Natural killer cell treated with Interleukin-12 subunit alpha and Interleukin-12 subunit beta and Interleukin-15 and Interleukin-18, amount 100 ng/mL, for 72 hours (primary cell): ENCODE data around the gene PRKX. TPM values are rescaled to one million over a fixed set of nuclear protein-coding genes. Genes with fewer than 3 reads are reported as not detected.
"Not testable (repeated sequence)": the region's sequence is repeated elsewhere in the genome, so short reads cannot be mapped to it uniquely, and the experiment has no call there.

Source experiments
- ATAC-seq, 2 donors: fragments of 150-1000 bp; cut with Tn5 transposase in 1 of 2; sonication (Bioruptor Pico), chemical (Tn5 transposase) in 1 of 2; 2 replicates each; pipeline ENCODE4 v1.10.0; 2021
- DNase-seq: peaks from one replicate; pipeline ENCODE4 v3.0.0; 2022; ENCODE audit warnings: low spot score
- H3K27ac Mint-ChIP-seq, 2 donors: 1 replicate in 1 of 2; 2 replicates in 1 of 2; pipeline ENCODE4 v1.8.0; 2022; ENCODE audit warnings: mixed read lengths in 2 of 2, mild to moderate bottlenecking in 1 of 2, moderate library complexity in 1 of 2
- H3K27me3 Mint-ChIP-seq, 2 donors: 1 replicate in 1 of 2; 2 replicates in 1 of 2; pipeline ENCODE4 v1.8.0; 2022; ENCODE audit warnings: mixed read lengths in 2 of 2
- H3K36me3 Mint-ChIP-seq: one replicate; pipeline ENCODE4 v1.8.0; 2022; ENCODE audit warnings: mixed read lengths
- H3K4me1 Mint-ChIP-seq, 2 donors: 1 replicate in 1 of 2; 2 replicates in 1 of 2; pipeline ENCODE4 v1.8.0; 2022; ENCODE audit warnings: low read depth in 2 of 2, mixed read lengths in 2 of 2, mild to moderate bottlenecking in 1 of 2
- H3K4me3 Mint-ChIP-seq: one replicate; pipeline ENCODE4 v1.8.0; 2022; ENCODE audit warnings: mixed read lengths
- H3K9me3 Mint-ChIP-seq: 2 replicates; pipeline ENCODE4 v1.8.0; 2022; ENCODE audit warnings: mixed read lengths
- total RNA-seq, 2 donors: library from RNA; stranded (reverse); gene quantifications; one replicate each; pipeline ENCODE4 v1.2.3, GENCODE V29; 2022

PRKX gene
- total RNA-seq, 2 donors from 2014 or later, result 109 to 177 TPM

DNA sequence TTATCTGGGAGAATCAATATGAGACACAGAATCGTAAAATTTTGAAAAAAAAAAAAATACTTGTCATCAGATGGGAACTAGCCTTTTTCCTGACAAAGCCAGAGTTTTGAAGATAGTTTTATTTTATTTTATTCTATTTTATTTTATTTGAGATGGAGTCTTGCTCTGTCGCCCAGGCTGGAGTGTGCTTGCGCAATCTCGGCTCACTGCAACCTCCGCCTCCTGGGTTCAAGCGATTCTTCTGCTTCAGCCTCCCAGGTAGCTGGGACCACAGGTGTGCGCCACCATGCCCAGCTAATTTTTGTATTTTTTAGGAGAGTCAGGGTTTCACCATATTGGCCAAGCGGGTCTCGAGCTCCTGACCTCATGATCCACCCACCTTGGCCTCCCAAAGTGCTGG is 10.0 kb upstream of the PRKX start:
- H3K27me3 Mint-ChIP-seq, H3K4me3 Mint-ChIP-seq, H3K27ac Mint-ChIP-seq, ATAC-seq, H3K9me3 Mint-ChIP-seq, DNase-seq, H3K36me3 Mint-ChIP-seq, H3K4me1 Mint-ChIP-seq: not testable (repeated sequence)

DNA sequence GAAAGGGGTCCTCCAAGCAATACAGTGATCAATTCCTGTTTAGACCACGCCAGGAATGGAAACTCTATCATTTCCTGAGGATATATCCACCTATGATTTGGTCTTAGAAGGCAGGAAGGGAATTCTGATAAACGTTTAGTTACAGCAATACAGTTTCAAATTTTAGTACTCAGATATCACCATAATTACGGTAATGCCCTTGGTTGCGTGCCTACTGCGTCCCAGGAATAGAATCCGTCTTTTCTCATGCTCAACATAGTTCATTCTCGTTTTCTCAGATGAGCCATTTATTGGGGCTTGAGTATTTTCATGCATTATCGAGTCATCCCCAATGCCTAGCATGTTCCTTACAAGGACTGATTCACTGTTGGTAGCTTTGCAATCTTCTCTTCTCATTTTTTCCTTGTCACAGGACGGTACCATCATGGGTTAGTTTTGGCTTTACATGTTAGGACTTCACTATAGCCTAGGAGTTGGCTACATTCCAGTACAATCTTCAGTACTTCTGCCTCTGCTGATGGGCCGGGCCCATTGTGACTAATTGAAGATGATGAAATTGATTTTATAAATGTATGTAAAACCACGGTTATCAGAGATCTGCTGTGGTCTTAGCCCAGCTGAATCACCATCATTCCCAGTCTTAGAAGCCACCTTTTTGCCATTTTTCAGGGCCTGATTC is 4.4 kb upstream of the PRKX start:
- Mint-ChIP-seq H3K27me3 (no peaks in the 10 kb centered on the region), H3K9me3 (no peaks in the 10 kb centered on the region), H3K36me3 (no peaks in the 10 kb centered on the region), H3K4me3 (no peak overlapping the region), H3K27ac (no peak overlapping the region), H3K4me1 (peaks cover 0 to 3% of the 10 kb centered on the region in 2 donors)
- no peak for ATAC-seq
- DNase-seq, result no peak

DNA sequence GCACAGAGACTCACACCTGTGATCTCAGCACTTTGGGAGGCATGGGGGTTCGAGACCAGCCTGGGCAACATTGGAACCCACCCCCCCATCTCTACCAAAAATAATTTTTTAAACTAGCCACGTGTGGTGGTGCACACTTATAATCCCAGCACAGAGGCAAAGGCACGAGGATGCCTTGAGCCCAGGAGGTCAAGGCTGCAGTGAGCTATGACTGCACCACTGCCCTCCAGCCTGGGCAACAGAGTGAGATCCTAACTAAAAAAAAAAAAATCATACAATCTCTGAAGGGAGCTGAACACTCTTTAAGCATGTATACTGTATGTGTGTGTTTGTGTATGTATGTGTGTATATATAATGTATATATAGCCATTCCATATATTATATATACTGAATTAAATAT is 2.5 kb upstream of the PRKX start:
- DNase-seq (no peak), ATAC-seq (no peak)
- H3K4me3 Mint-ChIP-seq, result no peak overlapping the region

DNA sequence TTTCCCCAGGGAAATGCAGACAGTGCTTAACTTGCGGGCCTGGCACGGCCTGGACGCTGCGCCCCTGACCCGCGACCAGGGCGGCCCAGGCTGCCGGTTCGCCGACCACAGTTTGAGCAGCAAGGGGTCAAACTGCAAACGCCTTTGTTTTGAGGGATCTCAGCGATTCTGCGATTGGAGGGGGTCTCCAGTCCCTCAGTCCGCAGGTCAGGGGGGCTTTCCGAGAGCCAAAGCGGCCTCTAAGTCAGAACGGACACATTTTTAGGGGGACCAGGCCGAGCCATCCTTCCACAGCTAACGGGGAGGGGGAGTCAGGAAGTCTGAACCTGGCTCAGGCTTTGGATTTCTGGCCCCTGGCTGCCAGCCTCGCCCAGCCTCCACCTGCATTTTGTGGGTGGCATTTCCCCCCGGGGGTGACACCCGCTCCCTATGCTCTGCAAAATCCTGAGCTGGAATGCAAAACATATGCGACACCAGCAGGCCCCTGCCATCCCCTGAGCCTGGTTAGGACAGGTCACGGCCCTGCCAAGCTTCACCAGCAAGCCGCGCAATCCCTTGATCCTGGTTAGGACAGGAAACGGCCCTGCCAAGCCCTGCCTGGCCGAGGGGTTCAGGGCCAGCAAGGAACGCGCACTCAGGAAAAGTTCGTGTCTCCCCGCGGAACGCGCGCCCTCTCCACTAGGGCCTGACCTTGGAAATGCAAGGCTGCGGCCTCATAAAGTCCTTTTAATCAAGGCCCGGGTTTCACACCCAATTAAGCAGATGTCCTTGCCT is 1.4 kb upstream of the PRKX start:
- H3K27ac Mint-ChIP-seq, H3K4me3 Mint-ChIP-seq, H3K36me3 Mint-ChIP-seq, H3K9me3 Mint-ChIP-seq, H3K27me3 Mint-ChIP-seq, DNase-seq, ATAC-seq: not testable (repeated sequence)
- H3K4me1 Mint-ChIP-seq, result peaks cover 0 to 16% of the 10 kb centered on the region in 2 donors

More for the DNA sequence above, 2.5 kb upstream of the PRKX start:
- no peak overlapping the region for H3K27ac Mint-ChIP-seq
- H3K27me3 Mint-ChIP-seq, result no peaks in the 10 kb centered on the region
- H3K9me3 Mint-ChIP-seq, result no peaks in the 10 kb centered on the region
- H3K4me1 Mint-ChIP-seq, result peaks cover 0 to 9% of the 10 kb centered on the region in 2 donors
- H3K36me3 Mint-ChIP-seq, result peaks cover 10% of the 10 kb centered on the region

DNA sequence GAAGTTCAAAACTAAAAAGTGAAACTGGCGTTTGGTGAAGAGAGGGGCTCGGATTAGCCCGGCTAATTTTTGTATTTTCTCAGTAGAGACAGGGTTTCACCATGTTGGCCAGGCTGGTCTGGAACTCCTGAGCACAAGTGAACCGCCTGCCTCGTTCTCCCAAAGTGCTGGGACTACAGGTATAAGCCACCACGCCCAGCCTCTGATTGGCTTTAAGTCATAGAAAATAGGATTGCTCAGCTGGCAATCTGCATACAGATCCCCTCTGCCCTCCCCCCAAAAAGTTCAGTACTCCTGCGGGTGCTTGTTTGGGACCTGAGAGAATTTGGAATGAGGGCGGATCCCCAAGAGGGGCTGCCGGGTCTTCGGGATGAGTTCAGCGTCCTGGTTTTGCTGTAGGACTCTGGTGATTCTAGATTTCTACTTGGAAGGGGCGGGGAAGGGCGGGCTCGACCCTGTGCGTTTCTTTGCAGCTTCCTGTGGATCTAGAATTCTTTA is 537 bp upstream of the PRKX start:
- no peaks in the 10 kb centered on the region for H3K9me3 Mint-ChIP-seq
- peak overlapping the region; percentile 63 for H3K4me3 Mint-ChIP-seq
- peaks cover 10% of the 10 kb centered on the region for H3K36me3 Mint-ChIP-seq
- no peaks in the 10 kb centered on the region for H3K27me3 Mint-ChIP-seq
- peaks cover 0 to 18% of the 10 kb centered on the region in 2 donors for H3K4me1 Mint-ChIP-seq
- no peak for ATAC-seq
- no peak for DNase-seq
- H3K27ac Mint-ChIP-seq, result peak overlapping the region in 1 of 2 donors; percentile 60

DNA sequence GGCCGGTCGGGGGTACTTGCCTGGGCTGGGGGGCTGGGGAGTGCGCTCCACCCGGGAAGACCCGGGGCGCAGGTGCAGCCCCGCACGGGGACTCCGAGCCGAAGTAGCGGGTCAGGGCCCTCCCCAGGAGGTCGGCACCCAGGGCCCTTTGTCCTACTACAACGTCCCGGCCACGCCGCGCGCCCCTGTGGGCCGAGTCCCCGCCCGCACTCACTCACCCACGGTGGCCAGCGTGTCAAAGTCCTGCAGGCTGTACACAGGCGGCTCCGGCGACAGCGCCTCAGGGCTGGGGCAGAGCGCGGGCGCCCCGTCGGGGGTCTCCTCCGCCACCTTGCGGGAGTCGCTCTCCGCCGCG is 602 bp downstream of the PRKX start:
- peaks cover 10% of the 10 kb centered on the region for H3K36me3 Mint-ChIP-seq
- H3K4me3 Mint-ChIP-seq, result peak overlapping the region; percentile 63
- H3K9me3 Mint-ChIP-seq, result no peaks in the 10 kb centered on the region
- DNase-seq, result no peak
- peaks cover 8 to 27% of the 10 kb centered on the region in 2 donors for H3K4me1 Mint-ChIP-seq
- ATAC-seq, result peak; percentile 25 to 38
- no peak overlapping the region for H3K27ac Mint-ChIP-seq
- no peaks in the 10 kb centered on the region for H3K27me3 Mint-ChIP-seq

DNA sequence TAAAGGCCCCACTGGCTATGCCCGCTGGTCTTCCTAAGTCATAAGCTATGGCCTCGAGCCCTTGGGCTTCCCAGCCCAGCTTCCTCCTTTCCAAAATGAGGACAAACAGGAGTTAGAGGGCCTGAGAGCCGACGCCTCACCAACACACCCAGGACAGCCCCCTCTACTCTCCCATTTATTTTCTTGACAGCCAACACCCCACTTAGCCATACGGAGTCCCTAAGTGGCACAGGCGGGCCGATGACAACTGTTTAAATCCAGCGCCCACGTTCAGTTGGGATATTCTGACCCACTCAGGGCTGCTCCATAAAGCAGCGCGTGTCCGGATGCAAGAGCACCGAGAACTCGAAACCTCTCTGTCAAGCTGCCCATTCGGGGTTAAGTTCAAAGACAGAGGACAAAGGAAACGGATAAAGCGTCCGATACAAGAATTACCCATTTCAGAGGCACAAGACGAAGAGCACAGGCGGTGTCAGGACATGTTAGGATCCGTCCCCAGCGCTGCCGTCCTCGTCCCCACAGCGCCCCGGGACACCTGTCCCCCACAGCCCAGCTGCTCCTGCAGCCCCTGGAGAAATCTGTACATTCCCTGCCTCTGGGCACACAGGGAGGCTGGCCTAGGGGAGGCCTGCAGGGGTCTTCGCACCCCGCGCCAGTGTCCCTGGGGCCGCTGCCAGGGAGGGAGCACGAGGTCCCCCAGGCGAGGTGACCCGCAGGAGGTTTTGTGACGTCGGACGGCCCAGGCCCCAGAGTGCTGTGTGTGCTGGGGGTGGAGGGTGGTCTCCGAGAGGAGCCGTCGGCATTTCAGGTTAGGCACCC is 1.2 kb downstream of the PRKX start:
- Mint-ChIP-seq H3K4me1 (peaks cover 11 to 32% of the 10 kb centered on the region in 2 donors), H3K9me3 (no peaks in the 10 kb centered on the region), H3K27ac (peak overlapping the region; percentile 94 to 98), H3K4me3 (peak overlapping the region; percentile 99), H3K36me3 (peaks cover 10% of the 10 kb centered on the region), H3K27me3 (no peaks in the 10 kb centered on the region)
- ATAC-seq, result peak in 1 of 2 donors; percentile 1
- no peak for DNase-seq

DNA sequence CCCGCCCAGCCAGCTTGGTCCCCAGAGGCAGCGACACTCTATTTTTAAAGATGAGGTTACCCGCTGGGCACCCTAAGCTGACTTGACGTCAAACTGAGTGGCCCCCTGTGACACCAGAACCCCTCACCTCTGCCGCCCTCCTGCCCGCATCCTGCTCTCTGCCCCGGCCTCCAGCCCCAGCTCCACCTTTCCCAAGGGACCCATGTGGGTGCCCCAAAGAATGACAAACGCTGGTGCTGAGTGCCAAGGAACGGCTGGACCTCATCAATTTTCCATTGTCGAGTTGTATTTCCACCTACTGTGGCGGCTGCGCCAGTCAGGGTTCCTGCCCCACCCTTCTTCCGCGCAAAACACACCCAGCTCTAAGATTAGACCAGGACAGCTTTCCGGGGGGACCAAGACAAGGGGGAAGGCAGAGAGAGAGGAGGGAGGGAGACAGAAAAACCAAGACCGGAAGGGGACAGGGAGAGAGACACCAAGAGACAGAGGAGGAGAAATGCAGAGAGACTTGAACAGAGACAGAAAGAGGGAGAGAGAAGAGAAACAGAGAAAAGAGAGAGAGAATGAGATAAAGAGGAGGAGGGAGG is 2.0 kb downstream of the PRKX start:
- H3K36me3 Mint-ChIP-seq, result peaks cover 10% of the 10 kb centered on the region
- H3K9me3 Mint-ChIP-seq, result no peaks in the 10 kb centered on the region
- H3K4me3 Mint-ChIP-seq, result peak overlapping the region; percentile 99
- no peak for DNase-seq
- H3K4me1 Mint-ChIP-seq, result peaks cover 11 to 41% of the 10 kb centered on the region in 2 donors
- peak overlapping the region; percentile 94 to 98 for H3K27ac Mint-ChIP-seq
- H3K27me3 Mint-ChIP-seq, result no peaks in the 10 kb centered on the region
- ATAC-seq, result no peak

DNA sequence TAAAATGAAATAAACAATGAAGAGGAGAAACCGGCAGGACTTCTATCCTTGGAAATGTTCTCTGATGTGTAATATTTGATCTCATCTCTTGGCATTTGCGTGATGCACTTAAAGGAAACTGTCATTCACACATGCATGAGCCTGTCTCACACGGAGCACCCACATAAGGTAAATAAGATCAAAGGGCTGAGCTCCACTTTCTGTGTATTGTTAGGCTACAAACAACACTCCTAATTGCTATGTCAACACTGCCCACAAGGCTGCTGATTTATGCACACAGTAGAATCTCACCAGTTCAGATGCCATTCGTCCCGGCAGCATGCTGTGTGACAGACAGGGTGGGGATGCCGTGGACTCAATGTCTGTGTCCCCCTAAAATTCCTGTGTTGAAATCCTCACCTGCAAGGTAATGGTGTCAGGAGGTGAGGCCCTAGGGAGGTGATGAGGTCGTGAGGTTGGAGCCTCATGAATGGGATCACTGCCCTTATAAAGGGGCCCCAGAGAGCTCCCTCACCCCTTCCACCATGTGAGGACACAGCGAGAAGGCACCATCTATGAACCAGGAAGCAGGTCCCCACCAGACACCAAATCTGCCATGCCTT is 5.7 kb downstream of the PRKX start:
- peak overlapping the region; percentile 83 for H3K4me3 Mint-ChIP-seq
- peaks cover 14% of the 10 kb centered on the region for H3K36me3 Mint-ChIP-seq
- H3K27ac Mint-ChIP-seq, result peak overlapping the region; percentile 79 to 98
- H3K9me3 Mint-ChIP-seq, DNase-seq, H3K27me3 Mint-ChIP-seq: not testable (repeated sequence)
- peak; percentile 63 to 75 for ATAC-seq
- peaks cover 22 to 64% of the 10 kb centered on the region in 2 donors for H3K4me1 Mint-ChIP-seq

DNA sequence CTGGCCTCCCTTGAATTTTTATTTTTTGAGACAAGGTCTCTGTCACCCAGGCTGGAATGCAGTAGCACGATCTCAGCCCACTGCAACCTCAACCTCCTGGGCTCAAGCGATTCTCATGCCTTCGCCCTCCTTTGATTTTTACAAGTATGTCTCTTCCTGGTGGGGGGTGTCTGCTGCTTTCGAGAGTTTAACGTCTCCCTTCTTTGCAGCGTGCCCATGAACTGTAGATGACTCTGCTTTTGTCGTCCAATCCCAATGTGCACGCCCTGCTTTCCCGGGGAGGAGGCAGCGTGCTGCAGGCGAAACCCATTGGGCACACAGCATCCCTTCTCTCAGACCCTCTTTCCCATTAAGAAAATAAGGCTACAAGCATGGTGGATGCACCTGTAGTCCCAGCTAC is 7.0 kb downstream of the PRKX start:
- Mint-ChIP-seq H3K27me3 (no peaks in the 10 kb centered on the region), H3K36me3 (peaks cover 5% of the 10 kb centered on the region), H3K27ac (peak overlapping the region; percentile 68 to 98), H3K9me3 (peaks cover 3% of the 10 kb centered on the region), H3K4me1 (peaks cover 30 to 65% of the 10 kb centered on the region in 2 donors), H3K4me3 (peak overlapping the region; percentile 67)
- ATAC-seq (no peak), DNase-seq (no peak)

DNA sequence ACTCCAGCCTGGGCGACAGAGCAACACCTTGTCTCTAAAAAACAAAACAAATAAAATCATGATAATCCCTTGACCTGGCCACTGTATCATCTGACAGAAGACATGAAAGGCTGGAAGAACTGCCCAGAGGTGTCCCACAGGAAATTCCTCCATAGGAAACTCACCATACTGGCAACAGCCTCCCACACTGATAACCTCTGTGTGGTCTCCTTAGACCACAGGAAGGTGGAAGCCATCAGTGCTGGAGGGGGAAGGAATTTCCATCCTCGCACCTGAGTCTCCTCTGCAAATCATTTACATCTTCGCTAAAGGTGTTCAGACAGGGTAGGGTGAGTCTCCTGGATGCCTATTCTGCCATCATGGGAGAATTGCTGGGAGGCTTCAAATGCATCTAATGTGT is 10.2 kb downstream of the PRKX start:
- ATAC-seq, H3K36me3 Mint-ChIP-seq, DNase-seq, H3K9me3 Mint-ChIP-seq, H3K27me3 Mint-ChIP-seq: not testable (repeated sequence)
- peak overlapping the region; percentile 51 to 98 for H3K27ac Mint-ChIP-seq
- peaks cover 42 to 72% of the 10 kb centered on the region in 2 donors for H3K4me1 Mint-ChIP-seq
- peak overlapping the region; percentile 15 for H3K4me3 Mint-ChIP-seq

DNA sequence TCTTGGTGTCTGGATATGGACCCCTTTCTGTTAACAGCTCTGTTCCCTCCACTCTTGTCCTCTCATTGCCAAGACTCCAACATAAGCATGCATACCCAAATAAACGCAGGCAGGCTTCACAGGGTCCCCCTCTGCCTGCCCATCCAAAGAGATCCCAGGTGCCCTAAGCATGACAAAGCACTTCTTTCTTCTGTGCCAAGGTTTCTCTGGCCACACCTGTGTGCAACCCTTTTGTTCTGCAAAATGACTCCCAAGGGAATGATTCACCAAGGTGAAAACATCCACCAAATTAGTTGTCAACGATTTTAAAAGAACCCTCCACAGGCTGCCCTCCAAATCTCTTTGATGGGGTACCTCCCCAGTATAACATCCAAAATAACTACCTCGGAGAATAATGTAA is 11.4 kb downstream of the PRKX start:
- not testable (repeated sequence) for H3K9me3 Mint-ChIP-seq, H3K27me3 Mint-ChIP-seq, ATAC-seq, DNase-seq, H3K36me3 Mint-ChIP-seq
- Mint-ChIP-seq H3K27ac (peak overlapping the region; percentile 87 to 98), H3K4me3 (peak overlapping the region; percentile 21), H3K4me1 (peaks cover 41 to 72% of the 10 kb centered on the region in 2 donors)

DNA sequence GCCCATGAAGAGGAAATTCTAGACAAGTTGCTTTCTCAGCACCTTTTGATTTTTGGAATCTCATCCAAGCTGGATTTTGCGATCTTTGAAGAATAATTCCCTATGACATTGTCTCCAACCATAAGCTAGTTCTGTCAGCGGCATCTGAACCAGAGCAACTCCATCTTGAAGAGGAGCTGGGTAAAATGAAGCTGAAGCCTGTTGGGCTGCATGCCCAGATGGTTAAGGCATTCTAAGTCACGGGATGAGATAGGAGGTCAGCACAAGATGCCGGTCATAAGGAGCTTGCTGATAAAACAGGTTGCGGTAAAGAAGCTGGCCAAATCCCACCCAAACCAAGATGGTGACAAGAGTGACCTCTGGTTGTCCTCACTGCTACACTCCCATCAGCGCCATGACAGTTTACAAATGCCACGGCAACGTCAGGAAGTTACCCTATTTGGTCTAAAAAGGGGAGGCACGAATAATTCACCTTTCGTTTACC is 12.0 kb downstream of the PRKX start:
- not testable (repeated sequence) for ATAC-seq, DNase-seq, H3K9me3 Mint-ChIP-seq, H3K27me3 Mint-ChIP-seq, H3K36me3 Mint-ChIP-seq
- peaks cover 41 to 72% of the 10 kb centered on the region in 2 donors for H3K4me1 Mint-ChIP-seq
- peak overlapping the region; percentile 75 for H3K4me3 Mint-ChIP-seq
- H3K27ac Mint-ChIP-seq, result peak overlapping the region; percentile 87 to 98
